Renal cortical epithelial cell (primary cell): ENCODE results near the gene CTSS. TPM values are rescaled to one million over a fixed set of nuclear protein-coding genes. Genes with fewer than 3 reads are reported as not detected.
"Not testable (repeated sequence)": the region's sequence is repeated elsewhere in the genome, so short reads cannot be mapped to it uniquely, and the experiment has no call there.

Source experiments
- DNase-seq: peaks from one replicate; pipeline ENCODE4 v3.0.0-alpha.2; 2011; ENCODE audit warnings: low read depth
- total RNA-seq: library from RNA; depleted of rRNA; stranded (reverse); fragments of >200 nt; gene quantifications from 2 replicates; pipeline ENCODE4 v1.2.3, GENCODE V29; 2014

CTSS gene
- total RNA-seq, 1 donor from 2014 or later = 39.5 TPM

GRCh38 chr1:150775276-150775675, 9.7 kb upstream of the CTSS start:
- DNase-seq = no peak

- DNase-seq = no peak
Measured at GRCh38 chr1:150772326-150772725, 6.7 kb upstream of the CTSS start.

GRCh38 chr1:150767704-150768103, 2.1 kb upstream of the CTSS start:
- DNase-seq = not testable (repeated sequence)

GRCh38 chr1:150765977-150766301, 361 bp upstream of the CTSS start:
- DNase-seq = not testable (repeated sequence)

GRCh38 chr1:150764617-150765101, 919 bp downstream of the CTSS start:
- peak; percentile 90 for DNase-seq

GRCh38 chr1:150763018-150763417, 2.6 kb downstream of the CTSS start:
- no peak for DNase-seq

- DNase-seq = no peak
Measured at GRCh38 chr1:150762552-150762951, 3.0 kb downstream of the CTSS start.

GRCh38 chr1:150761801-150762200, 3.8 kb downstream of the CTSS start:
- no peak for DNase-seq

- DNase-seq = no peak
Measured at GRCh38 chr1:150760013-150760412, 5.6 kb downstream of the CTSS start.

- no peak for DNase-seq
Measured at GRCh38 chr1:150753416-150753815, 12.2 kb downstream of the CTSS start.

- no peak for DNase-seq
Measured at GRCh38 chr1:150751443-150751842, 14.1 kb downstream of the CTSS start.

GRCh38 chr1:150749720-150750311, 15.8 kb downstream of the CTSS start:
- DNase-seq = no peak

GRCh38 chr1:150748878-150749719, 16.5 kb downstream of the CTSS start:
- no peak for DNase-seq

- DNase-seq = no peak
Measured at GRCh38 chr1:150730130-150730721, 35.4 kb downstream of the CTSS start.

GRCh38 chr1:150724336-150724735, 41.2 kb downstream of the CTSS start:
- DNase-seq = no peak

GRCh38 chr1:150720703-150721102, 44.9 kb downstream of the CTSS start, which contains the start of gene HORMAD1:
Gene HORMAD1 (minus strand): TSS chr1:150720895. CDS start chr1:150719505, 1,390 bp downstream.
- no peak for DNase-seq

GRCh38 chr1:150720098-150720497, 45.5 kb downstream of the CTSS start:
- DNase-seq = no peak

GRCh38 chr1:150718225-150718891, 47.2 kb downstream of the CTSS start:
- no peak for DNase-seq

- DNase-seq = not testable (repeated sequence)
Measured at GRCh38 chr1:150709031-150709430, 56.5 kb downstream of the CTSS start.

- DNase-seq = no peak
Measured at GRCh38 chr1:150708595-150708994, 57.0 kb downstream of the CTSS start.

- DNase-seq = no peak
Measured at GRCh38 chr1:150706091-150706490, 59.5 kb downstream of the CTSS start.

- no peak for DNase-seq
Measured at GRCh38 chr1:150703427-150703826, 62.2 kb downstream of the CTSS start.
